Thyroid gland (tissue), 4 donors: ENCODE results near the gene MAP7. TPM values are rescaled to one million over a fixed set of nuclear protein-coding genes. Genes with fewer than 3 reads are reported as not detected.

Experiments
- DNase-seq, 2 donors: peaks; one replicate each; pipeline ENCODE4 v3.0.0-alpha.2; 2019
- H3K27ac ChIP-seq, 3 donors: fragments of 200-600 bp; sonication (generic); 1 replicate in 2 of 3; 2 replicates in 1 of 3; pipeline ENCODE4 v1.5.1; 2016 to 2019; ENCODE audit warnings: mild to moderate bottlenecking in 1 of 3, moderate library complexity in 1 of 3
- H3K27me3 ChIP-seq: fragments of 200-600 bp; sonication (generic); one replicate; pipeline ENCODE4 v1.5.1; 2019
- H3K36me3 ChIP-seq, 2 donors: fragments of 200-600 bp; sonication (generic); one replicate each; pipeline ENCODE4 v1.5.1; 2016 to 2019
- H3K4me1 ChIP-seq, 2 donors: fragments of 200-600 bp; sonication (generic); one replicate each; pipeline ENCODE4 v1.5.1; 2017 to 2019
- H3K4me3 ChIP-seq, 3 donors: fragments of 200-600 bp; sonication (generic); replicated peaks in 1 of 3; 1 replicate in 2 of 3; 2 replicates in 1 of 3; pipeline ENCODE4 v1.5.1; 2016; ENCODE audit warnings: mild to moderate bottlenecking in 1 of 3
- H3K9me3 ChIP-seq: fragments of 200-600 bp; sonication (generic); one replicate; pipeline ENCODE4 v1.5.1; 2017
- CTCF ChIP-seq, 6 experiments: fragments of 200-600 bp in 3 of 6; fragments of 450-650 bp in 3 of 6; sonication (generic) in 3 of 6; IDR thresholded peaks; one replicate each; pipeline ENCODE4 v1.5.1; 2016 to 2019; ENCODE audit warnings: antibody characterized with exemption in 6 of 6, mild to moderate bottlenecking in 2 of 6, inconsistent platforms in 1 of 6, moderate library complexity in 1 of 6
- POLR2A ChIP-seq, 2 donors: fragments of 450-650 bp; IDR thresholded peaks; one replicate each; pipeline ENCODE4 v1.6.1; 2017; ENCODE audit warnings: antibody characterized with exemption in 2 of 2, mild to moderate bottlenecking in 2 of 2, moderate library complexity in 1 of 2
- WGBS, 2 donors: methylation state at CpG; one replicate each; pipeline ENCODE4 v1.1.5; 2017; 5-methylcytosine and 5-hydroxymethylcytosine counted together
- intact Hi-C: fragments of 100-400 bp; cut with DNase I; formaldehyde crosslinking; loops from one replicate; pipeline ENCODE4 v1.15.1; 2023
- total RNA-seq, 4 donors: library from RNA; depleted of rRNA; stranded (reverse); fragments of >200 nt; gene quantifications; one replicate each; pipeline ENCODE4 v1.2.3, GENCODE V29; 2016

Gene MAP7
- total RNA-seq, 4 donors from 2014 or later: 24.5 to 46.0 (median 36.0) TPM

DNA sequence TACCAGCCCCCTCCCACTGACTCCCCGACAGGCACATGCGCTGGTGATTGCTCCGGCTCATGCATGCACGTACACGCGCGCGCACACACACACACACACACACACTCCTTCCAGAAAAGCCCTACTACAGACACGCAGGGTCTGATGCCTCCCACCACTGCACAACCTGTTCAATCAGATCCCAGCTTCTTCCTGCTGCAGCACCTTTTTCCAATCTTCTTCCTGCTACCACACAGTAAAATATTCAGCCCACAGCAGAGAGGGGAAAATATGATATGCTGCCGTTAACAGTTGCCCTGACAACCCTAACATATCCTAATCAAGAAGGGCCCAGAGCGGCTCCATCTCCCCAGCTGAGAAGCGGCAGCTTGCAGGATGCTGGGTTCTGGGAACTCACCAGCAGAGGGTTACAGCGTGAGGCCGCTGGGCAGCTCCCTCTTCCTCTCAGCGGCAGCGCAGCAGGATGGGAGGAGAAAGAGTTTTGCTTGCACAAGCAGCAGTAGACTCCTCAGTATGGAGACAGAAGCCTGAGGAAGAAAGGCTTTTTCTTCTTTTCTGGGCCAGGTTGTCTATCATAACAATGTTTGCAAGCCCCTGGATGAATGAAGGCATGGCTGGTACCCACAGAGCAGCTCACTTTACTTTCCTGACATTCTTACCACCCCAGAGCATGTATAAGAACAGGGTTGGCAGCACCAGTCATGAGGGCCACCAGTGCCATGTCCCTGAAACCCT lies 23.9 kb downstream of the MAP7 start:
- intact Hi-C loops: no loop called here
- Histone ChIP-seq H3K4me1 (peaks cover 25 to 26% of the 10 kb centered on the region in 2 donors), H3K36me3 (no peaks in the 10 kb centered on the region), H3K4me3 (no peak overlapping the region), H3K27me3 (no peaks in the 10 kb centered on the region), H3K27ac (peak overlapping the region; percentile 15 to 64 (median 21)), H3K9me3 (no peaks in the 10 kb centered on the region)
- peak in 3 of 6 experiments; percentile 29 to 40 (median 39) for TF ChIP-seq CTCF (IDR thresholded peaks at IDR 0.05)
- TF ChIP-seq POLR2A (IDR thresholded peaks at IDR 0.05): no peak
- peak; percentile 51 to 58 for DNase-seq
- 38 to 47% methylated on average over 16 of the region's 16 CpGs for WGBS, 2 donors

GRCh38 chr6:136525586-136526195 lies 24.5 kb downstream of the MAP7 start:
- intact Hi-C loops: no loop called here
- no peak for DNase-seq
- H3K36me3 ChIP-seq: no peaks in the 10 kb centered on the region
- no peaks in the 10 kb centered on the region for H3K9me3 ChIP-seq
- H3K4me1 ChIP-seq: peaks cover 25 to 26% of the 10 kb centered on the region in 2 donors
- TF ChIP-seq POLR2A (IDR thresholded peaks at IDR 0.05): no peak
- no peak for TF ChIP-seq CTCF (IDR thresholded peaks at IDR 0.05)
- no peak overlapping the region for H3K4me3 ChIP-seq
- WGBS, 2 donors: 66% methylated on average over 8 of the region's 8 CpGs
- no peaks in the 10 kb centered on the region for H3K27me3 ChIP-seq
- no peak overlapping the region for H3K27ac ChIP-seq

- no peaks in the 10 kb centered on the region for H3K36me3 ChIP-seq
- intact Hi-C loops: no loop called here
- DNase-seq: no peak
- no peaks in the 10 kb centered on the region for H3K27me3 ChIP-seq
- peaks cover 27 to 28% of the 10 kb centered on the region in 2 donors for H3K4me1 ChIP-seq
- H3K27ac ChIP-seq: no peak overlapping the region
- 81 to 87% methylated on average over 2 of the region's 2 CpGs for WGBS, 2 donors
- H3K9me3 ChIP-seq: no peaks in the 10 kb centered on the region
- TF ChIP-seq CTCF (IDR thresholded peaks at IDR 0.05): no peak
- TF ChIP-seq POLR2A (IDR thresholded peaks at IDR 0.05): no peak
- no peak overlapping the region for H3K4me3 ChIP-seq
Observed at GRCh38 chr6:136524936-136525413, 25.2 kb downstream of the MAP7 start.

DNA sequence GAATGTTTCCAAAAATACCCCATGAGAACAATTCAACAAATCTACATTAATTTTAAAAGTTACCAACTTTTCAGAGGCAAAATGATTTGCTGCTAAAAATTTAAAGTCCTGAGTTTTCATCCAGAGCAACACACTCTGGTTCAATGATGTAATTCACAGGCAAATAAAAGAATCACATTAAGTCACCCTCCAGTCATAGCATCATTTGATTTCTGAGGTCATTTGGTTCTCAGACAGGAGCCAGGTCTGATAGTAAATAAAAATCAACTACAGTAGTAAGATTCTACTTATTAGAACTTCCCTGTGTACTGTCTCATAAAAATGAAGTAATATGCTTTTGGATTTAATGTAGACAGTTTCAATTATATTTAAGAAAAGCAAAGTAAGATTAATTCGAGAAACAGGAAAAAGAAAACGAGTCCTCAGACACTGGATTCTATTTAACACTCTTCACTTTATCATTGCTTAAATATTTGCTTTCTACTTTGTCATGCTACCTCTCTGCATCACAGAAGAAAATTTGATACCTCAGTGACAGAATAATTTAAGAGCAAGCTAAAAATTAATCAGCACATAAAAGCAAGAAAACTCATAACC lies 25.8 kb downstream of the MAP7 start:
- no peaks in the 10 kb centered on the region for H3K9me3 ChIP-seq
- no peak overlapping the region for H3K4me3 ChIP-seq
- no peak overlapping the region for H3K27ac ChIP-seq
- intact Hi-C loops: no loop called here
- no peak for DNase-seq
- TF ChIP-seq CTCF (IDR thresholded peaks at IDR 0.05): no peak
- TF ChIP-seq POLR2A (IDR thresholded peaks at IDR 0.05): no peak
- no peaks in the 10 kb centered on the region for H3K27me3 ChIP-seq
- no peaks in the 10 kb centered on the region for H3K36me3 ChIP-seq
- peaks cover 31 to 32% of the 10 kb centered on the region in 2 donors for H3K4me1 ChIP-seq
- WGBS, 2 donors: 79 to 81% methylated on average over 2 of the region's 2 CpGs

- Histone ChIP-seq H3K4me3 (no peak overlapping the region), H3K9me3 (no peaks in the 10 kb centered on the region), H3K4me1 (peaks cover 27 to 31% of the 10 kb centered on the region in 2 donors), H3K27ac (no peak overlapping the region), H3K36me3 (no peaks in the 10 kb centered on the region), H3K27me3 (no peaks in the 10 kb centered on the region)
- WGBS, 2 donors: 96 to 97% methylated on average over 4 of the region's 4 CpGs
- no peak for DNase-seq
- intact Hi-C loops: no loop called here
- TF ChIP-seq CTCF (IDR thresholded peaks at IDR 0.05) (no peak), POLR2A (IDR thresholded peaks at IDR 0.05) (no peak)
Observed at GRCh38 chr6:136523196-136523595, 27.0 kb downstream of the MAP7 start.
